CD4-positive, alpha-beta T cell treated with Interleukin-1 beta for 1 hour (primary cell): ENCODE data around the gene PSPC1.
"Not testable (repeated sequence)": the region's sequence is repeated elsewhere in the genome, so short reads cannot be mapped to it uniquely, and the experiment has no call there.

Experiments used
- DNase-seq, 2 donors: peaks; one replicate each; pipeline ENCODE4 v3.0.0-alpha.2; 2020 to 2022

PSPC1 gene

DNA sequence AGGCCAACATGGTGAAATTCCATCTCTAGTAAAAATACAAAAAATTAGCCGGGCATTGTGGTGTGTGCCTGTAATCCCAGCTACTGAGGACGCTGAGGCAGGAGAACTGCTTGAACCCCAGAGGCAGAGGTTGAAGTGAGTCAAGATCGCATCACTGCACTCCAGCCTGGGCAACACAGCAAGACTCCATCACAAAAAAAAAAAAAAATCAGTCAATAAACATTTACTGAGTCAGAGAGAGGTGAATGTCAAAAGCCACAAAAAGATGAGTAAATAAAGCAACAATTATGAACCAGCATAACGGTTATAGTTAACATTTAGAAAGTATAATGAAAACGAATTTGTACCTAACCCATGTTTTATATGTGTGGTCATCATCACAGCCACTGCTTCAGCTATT, 23.1 kb downstream of the PSPC1 start:
- DNase-seq, result no peak

DNA sequence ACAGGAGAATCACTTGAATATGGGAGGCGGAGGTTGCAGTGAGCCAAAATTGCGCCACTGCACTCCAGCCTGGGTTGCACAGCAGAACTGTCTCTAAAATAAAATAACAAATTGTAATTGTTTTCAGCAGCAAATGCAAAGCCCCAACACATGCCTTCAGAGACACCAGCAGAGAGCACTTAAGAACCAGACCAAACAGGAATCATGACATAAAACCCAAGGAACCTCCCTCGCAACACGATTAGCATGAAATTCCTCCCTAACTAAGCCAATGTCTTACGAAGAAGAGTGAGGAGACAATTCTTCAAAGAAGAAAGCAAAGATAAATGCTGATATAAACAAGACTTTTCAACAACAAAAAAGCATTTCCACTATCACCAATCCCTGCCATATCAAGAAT, 40.1 kb downstream of the PSPC1 start:
- DNase-seq, result no peak

DNA sequence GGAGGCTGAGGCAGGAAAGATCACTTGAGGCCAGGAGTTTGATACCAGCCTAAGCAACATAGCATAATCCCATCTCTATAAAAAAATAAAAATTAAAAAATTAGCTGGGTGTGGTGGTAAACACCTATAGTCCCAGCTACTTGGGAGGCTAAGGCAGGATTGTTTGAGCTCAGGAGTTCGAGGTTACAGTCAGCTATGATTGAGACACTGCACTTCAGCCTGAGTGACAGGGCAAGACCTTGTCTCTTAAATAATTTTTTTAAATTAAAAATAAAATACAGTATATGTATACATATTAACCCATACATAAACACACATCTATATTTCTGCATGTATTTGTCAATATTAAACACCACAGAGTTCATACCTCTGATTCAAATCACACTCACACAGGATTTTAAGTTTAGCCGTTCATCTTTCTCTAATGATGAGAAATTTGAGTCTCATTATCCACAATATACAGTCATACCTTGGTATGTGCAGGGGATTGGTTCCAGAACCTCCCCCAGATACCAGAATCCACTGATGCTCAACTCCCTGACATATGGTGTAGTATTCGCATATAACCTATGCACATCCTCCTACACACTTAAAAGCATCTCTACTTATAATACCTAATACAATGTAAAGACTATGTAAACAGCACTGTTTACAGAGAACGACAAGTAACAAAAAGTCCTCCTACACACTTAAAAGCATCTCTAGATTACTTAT, 44.7 kb downstream of the PSPC1 start:
- no peak for DNase-seq

DNA sequence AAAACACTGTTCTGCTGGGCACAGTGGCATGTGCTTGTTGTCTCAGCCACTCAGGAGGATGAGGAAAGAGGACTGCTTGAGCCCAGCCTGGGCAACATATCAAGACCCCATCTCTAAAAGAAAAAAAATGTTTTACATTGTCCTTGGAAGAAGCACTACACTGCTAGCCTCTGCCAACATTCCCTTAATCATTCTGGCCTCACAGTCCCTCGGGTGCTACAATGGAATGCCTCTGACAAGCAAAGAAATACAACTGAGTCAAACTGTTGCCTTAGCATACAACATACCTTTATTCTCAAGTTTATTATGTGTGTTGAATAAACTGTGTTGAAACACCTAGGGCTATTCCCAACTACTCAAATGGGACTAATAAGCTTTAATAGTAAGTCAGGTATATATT, 56.1 kb downstream of the PSPC1 start:
- no peak for DNase-seq

DNA sequence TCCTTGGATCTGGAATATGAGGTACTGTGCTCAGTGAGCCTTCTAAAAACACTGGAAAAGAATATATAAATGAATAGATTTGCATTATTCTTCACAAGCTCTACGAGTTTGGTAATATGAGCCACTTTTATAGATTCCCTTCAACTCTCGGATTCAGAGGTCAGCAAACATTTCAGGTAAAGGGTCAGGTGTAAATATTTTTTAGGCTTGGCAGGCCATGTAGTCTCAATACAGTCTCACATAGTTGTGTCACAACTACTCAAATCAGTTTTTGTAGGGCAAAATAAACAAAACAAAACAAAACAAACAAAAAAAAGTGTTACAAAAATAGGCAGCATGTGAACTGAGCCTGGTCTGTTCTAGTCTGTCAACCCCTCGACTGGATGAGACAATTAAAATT, 57.4 kb downstream of the PSPC1 start:
- DNase-seq, result no peak

DNA sequence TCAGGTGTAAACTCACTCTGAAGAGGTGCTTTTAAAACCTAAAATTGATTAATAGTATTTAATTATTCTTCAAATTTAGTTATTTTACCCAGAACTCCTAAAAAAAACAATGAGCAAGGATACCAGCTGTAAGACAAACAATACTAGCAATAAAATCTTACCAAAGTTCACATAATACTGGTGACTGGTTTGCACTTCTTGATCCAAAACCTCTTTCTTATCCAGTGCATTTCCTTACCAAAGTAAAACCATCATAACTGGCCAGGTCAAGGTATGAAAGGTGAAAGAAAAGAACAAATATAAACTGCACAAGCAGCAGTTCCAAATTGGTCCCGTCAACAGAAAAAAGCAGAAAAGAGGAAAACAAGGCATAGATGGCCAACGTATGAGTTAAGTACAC, 62.7 kb downstream of the PSPC1 start:
- DNase-seq, result no peak

DNA sequence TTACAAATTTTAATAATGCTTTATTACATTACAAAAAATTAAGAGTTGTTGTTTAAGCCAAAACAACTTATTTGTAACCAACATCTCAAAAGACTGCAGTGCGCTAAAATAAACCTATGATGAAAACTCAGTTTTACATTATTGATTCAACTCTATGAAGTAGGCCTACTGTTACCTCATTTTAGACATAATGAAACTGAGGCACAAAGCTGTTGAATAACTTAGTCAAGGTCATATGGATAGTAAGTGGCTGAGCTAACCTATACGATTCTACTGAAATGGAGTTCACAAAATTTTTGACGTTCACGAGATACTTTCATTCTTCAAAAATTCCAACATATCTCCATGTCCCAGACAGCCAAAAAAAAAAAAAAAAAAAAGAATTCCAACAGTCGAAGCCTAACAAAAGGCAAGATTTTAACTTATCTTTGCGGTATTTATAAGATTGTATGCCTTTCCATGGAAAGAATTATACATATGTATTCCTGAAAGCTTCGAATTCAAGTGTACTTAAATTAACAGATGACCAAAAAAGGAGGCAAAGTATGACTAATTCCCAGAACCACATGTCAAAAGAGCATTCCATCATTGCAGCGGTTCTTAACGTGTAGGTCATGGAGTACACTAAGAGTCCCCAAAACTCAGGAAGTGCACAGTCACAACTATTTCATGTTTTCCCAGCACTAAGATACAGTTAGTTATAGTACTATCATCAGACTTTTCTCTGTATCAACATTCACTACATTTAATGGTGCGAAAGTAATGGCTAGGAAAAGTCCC, 69.4 kb downstream of the PSPC1 start:
- DNase-seq, result no peak

DNA sequence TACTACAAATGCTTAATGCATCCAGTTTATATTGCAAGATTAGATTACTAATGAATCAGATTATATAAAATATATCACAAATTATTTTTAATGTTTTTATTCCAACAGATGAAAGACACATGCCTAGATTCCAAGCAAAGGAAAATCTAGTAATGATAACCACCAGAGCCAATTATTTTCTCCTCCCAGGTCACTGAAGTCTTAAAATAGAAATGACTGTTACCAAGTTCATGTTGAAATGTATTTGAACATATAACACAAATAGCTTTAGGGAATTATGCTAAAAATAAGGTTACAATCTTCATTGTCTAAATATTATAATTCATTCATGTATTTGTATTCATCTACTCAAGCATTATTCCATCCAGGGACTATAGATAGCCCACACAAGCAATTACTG, 73.0 kb downstream of the PSPC1 start:
- DNase-seq, result not testable (repeated sequence)

DNA sequence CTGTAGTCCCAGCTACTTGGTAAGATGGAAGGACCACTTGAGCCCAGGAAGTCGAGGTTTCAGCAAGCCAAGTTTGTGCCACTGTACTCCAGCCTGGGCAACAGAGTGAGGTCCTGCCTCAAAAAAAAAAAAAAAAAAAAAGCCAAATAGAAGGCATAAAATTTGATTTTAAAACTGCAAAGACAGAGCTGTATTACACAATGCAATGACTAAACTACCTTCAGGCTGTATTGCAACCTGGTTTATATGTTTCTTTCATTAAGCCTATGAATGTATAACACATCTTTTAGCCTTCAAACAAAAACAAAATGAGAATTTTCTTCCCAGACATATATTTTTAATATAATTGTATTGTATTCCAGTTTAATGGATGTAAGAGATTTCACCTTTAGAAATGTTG, 73.7 kb downstream of the PSPC1 start:
- DNase-seq, result not testable (repeated sequence)

DNA sequence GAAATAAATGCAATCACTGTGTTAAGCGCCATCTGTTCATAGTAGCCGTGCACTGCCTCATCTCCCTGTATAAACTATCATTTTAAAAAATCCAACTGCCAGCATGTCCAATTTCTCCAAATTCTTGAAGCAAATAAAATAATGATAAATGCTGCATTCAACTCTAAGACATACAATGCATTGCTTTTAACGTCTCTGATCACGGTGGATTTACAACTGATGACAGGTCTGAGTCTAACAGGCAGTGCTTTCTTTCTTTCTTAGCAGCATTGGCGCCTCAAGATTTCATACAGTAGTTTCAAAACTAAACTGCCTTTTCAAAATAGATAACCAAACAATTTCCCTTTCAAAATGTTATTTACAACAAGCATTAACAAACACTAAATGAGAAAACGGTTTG, 78.5 kb downstream of the PSPC1 start:
- DNase-seq, result not testable (repeated sequence)

DNA sequence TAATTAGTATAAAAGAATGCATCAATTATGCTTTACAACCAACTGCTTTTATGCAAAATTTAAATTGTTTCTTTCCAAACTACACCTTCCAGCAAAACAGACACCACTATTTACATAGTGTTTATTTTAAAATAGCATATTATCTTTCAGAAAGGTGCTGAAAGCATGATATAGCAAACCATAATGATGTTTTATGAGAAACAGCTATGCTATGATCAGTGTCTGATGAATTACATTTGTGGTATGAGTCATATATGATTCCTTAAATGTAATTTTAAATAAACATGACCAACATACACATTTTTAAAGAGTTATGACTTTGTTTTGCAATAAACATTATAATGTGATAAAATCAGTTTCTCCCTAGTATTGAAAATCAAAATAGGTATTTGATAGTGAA, 81.1 kb downstream of the PSPC1 start:
- DNase-seq, result not testable (repeated sequence)

DNA sequence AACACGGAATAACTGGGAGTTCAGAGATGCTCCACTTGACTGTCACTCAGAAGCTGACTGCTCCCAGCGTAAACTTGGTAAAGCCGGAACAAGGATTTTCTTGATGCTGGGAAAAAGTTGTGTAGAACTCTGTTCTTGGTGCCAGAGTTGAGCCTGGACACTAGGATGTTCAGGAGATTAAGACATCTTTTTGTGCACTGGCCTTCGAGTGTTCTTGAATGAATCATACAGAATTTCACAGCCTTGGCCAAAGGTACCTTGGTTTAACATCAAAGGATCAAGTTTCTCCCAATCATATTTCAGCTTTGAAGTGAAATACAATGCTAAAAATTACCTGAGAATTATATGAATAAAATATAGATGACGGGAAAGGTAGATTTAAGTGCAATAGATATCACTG, 81.8 kb downstream of the PSPC1 start:
- not testable (repeated sequence) for DNase-seq

DNA sequence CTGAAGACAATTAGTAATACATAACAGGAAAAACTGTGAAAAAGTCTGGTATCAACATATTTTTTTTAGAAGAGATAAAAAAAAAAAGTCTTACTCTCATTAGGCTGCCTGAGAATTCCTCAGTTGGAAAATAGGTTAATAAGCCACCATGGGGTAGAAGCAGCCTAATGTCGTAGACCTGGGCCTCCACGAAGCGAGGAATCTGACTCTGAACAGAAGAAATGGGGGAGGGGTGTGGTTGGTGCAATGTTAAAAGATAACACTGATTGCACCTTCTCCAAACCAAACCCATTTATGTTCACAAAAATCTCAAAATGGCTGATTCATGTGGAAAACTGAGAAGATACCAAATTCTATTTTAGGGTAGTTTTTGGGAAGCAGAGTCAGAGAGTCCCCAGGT, 86.9 kb downstream of the PSPC1 start:
- DNase-seq, result no peak

DNA sequence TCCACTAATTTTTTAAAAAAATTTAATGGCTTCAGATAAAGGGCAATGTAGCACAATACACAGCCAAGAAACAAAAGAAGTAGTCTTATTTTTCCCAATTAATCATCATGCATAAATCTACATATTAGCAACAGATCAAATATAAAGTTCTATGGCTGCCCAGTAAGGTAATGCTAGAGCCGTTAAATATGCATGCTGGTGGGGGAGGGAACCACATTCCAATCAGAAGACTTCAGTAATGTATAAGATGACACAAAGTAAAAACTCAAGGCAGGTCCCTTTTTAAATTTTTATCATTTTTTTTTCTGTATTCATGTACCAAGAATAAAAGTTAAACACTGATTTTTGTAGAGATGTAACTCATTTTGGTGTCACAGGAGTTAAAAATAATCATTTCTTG, 87.3 kb downstream of the PSPC1 start:
- DNase-seq, result no peak

DNA sequence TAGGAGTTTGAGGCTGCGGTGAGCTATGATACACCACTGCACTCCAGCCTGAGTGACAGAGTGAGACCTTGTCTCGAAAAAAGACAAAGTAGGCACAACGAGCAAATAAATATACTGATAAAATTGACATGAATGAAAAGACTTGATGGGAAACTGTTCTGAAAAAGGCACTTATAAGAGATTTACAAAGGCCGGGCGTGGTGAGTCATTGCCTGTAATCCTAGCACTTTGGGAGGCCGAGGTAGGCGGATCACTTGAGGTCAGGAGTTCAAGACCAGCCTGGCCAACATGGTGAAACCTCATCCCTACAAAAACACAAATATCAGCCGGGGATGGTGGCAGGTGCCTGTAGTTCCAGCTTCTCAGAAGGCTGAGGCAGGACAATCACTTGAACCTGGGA, 91.3 kb downstream of the PSPC1 start:
- not testable (repeated sequence) for DNase-seq

DNA sequence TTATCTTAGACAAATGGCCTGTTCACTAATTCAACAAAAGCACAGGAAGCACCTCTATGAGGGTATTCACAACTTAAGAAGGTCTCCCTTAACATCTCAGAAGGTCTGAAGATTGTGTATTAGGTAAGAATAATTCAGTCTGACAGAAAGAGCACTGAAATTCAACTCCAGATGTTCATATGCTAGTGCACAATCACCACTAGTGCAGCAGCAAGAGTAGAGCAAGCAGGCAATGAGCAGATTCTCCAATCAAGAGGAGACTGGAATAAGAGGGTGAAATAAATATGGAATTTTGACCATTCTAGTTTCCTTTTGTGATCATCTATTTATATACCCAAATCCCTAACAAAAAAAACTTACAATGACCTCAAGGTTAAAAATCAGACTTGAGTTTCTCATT, 97.3 kb downstream of the PSPC1 start:
- DNase-seq, result no peak

DNA sequence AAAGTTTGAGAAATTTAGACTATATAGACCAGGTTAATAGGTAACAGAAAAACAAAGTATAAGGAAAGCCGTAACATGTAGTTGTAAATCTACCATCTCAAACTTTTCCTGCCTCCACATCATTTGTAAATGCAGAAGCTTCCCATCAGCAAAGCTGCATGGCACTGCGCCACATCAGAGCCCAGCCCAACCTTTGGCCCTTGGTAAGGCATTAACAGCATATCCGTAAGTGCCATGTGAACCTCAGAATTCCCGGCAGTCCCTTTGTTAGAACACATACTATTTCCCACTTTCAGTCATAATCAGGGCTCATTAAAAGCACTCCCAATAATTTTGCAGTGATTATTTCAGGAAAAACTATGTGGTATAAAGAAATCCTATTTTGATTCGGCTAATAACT, 97.7 kb downstream of the PSPC1 start:
- no peak for DNase-seq

DNA sequence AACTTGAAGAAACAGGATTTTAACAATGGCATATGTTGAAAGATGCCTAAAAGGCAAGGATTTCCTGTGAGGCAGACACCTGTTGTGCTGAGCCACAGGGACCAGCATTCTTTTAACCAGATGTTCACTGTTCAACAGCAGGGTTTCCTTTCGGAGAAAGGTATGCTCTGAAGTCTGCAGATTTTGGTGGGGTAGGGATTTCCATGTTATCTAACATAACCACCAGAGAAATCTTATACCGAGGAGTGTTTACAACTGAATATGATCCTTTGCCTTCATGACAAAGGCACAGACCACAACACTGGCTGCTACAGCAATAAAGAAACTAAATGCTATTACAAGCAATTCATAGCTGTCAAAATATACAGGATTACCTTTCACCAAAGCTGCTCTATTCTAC, 101.2 kb downstream of the PSPC1 start:
- no peak for DNase-seq

DNA sequence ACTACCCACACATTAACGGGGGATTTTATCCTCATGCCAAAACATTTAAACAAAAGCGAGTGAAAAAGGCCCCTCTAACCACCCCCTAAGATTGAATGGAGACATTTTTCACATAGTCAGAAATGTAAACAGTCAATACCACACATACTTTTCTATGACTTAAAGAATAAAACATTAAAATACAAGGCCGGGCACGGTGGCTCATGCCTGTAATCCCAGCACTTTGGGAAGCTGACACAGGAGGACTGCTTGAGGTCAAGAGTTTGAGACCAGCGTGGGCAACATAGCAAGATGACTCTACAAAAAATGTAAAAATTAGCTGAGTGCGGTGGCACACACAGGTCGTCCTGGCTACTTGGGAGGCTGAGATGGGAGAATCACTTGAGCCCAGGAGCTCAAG, 102.0 kb downstream of the PSPC1 start:
- no peak for DNase-seq

DNA sequence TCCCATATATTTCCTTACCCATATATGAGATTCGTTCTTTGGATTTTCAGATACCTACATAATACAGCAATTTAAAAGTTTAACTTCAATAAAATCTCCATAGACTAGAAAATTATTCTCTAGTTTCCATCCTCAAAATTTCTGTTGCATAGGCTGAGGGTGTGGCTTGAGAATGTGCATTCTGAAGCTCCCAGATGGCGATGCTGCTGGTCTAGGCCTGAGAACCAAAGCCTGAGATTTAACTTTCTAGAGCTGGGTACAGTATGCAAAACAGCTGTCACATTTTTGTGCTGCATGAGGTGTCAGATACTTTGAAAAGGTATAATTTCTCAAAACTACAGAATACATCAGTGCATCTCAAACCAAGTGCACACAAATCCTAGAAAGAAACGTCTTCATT, 106.6 kb downstream of the PSPC1 start:
- no peak for DNase-seq

DNA sequence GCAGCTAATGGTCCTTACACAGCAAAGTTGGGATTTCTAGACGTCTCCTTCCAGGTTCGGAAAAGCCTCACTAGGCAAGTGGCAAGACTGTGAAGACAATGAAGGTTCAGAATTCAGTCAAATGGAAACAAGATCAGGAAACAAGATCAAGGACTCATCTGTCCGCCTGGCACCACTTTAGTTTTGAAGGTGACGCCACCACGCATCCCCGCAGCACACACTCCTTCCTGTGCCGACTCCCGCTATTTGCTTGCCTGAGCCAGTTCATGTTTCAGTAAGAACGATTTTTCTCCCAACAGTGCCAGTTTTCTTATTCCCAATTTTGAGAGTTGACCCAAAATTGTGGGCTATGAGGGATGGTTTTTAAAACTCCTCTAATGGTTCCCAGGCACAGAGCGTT, 107.8 kb downstream of the PSPC1 start:
- DNase-seq, result no peak

DNA sequence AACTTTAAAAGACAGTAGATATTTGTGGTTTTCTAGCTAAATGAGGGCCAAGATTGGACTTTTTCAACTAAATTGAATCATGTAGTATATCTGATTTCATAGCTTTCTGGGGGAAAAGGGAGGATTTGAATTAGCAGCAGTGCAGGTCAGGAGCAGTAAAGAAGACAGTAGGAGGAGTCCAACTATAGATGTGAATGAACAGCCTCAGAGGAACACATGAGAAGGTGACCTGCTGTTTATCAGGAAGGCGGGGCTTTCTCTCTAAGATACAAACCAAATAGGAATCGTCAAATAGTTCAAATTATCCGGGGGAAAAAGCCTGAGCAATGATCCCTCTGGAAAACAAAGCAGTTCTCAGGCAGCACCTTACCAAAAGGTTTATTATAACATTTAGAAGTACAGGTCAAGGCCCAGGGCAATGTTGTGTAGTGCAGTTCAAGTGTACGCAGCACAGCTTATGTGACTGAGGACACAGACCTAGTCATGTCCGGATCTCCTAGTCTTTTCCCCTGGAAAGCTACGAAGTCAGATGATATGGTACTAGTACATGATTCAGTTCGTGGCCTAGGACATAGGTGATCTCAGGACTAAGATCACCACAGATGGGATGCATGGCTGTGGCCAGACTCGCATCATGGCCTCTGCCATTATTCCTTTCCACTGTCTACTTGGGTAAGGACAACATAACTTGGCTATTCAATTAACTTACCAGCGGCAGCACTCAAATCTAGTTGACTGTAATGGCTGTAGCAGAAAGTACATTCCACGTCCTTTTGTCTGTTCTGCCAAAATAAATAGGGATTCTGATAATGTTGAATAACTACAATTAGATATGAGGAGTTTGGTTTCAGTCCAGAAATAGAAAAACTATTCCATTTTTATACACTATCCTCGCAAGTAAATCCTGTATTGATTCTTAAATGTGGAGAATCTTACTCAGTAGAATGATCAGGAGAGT, 109.0 kb downstream of the PSPC1 start:
- no peak for DNase-seq

DNA sequence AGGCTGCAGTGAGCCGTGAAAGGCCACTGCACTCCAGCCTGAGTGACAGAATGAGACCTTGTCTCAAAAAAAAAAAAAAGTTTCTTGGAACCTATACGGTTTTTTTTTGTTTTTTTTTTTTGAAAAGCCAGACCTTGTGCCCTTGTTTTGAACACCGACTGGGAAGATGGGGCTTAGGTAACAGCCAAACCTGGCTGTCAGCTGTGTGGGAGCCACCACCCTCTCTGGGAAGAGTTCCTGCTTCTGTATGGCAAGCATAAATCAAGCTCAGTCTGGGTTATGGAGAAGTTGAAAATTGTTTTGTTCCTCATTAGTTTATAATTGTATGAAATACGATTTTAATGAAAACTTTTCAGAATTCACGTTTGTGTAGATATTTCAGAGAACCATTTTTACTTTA, 109.8 kb downstream of the PSPC1 start:
- no peak for DNase-seq

DNA sequence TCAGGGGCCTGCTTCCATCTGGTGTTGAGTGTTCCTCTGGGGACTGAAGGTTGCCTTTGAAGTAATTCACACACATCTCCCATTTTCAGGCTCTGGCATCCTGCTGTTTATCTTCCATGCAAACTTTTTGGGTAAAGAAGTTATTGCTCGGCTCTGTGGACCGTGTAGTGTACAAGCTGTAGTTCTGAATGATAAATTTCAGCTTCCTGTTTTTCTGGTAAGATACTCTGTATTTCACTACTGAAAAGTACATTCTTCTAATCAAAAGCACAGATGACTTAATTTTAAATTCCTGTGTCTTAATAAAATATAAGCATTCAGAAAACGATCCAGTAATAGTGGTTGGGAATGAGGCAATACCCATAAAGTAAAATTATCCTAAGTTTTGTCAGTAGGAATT, 112.6 kb downstream of the PSPC1 start:
- DNase-seq, result no peak
